Neural progenitor cell (in vitro differentiated cells): ENCODE results near the gene RPS6KB1. TPM values are rescaled to one million over a fixed set of nuclear protein-coding genes. Genes with fewer than 3 reads are reported as not detected.

ENCODE experiments used
- DNase-seq: peaks from one replicate; pipeline ENCODE4 v3.0.0-alpha.2; 2016; ENCODE audit warnings: low spot score
- H2AFZ ChIP-seq: fragments of 200-600 bp; sonication (generic); replicated peaks from 2 replicates; pipeline ENCODE4 v1.6.1; 2016; ENCODE audit warnings: antibody characterized with exemption
- H3F3A ChIP-seq: fragments of 200-600 bp; sonication (generic); 2 replicates; pipeline ENCODE4 v1.6.1; 2016; ENCODE audit warnings: antibody characterized with exemption, low read depth
- H3K27ac ChIP-seq: fragments of 200-600 bp; sonication (generic); 2 replicates; pipeline ENCODE4 v1.5.1; 2016; ENCODE audit warnings: mild to moderate bottlenecking
- H3K27me3 ChIP-seq: fragments of 200-600 bp; sonication (generic); 2 replicates; pipeline ENCODE4 v1.6.1; 2016; ENCODE audit warnings: mild to moderate bottlenecking, moderate library complexity
- H3K36me3 ChIP-seq: fragments of 200-600 bp; sonication (generic); 2 replicates; pipeline ENCODE4 v1.5.1; 2016
- H3K4me1 ChIP-seq: fragments of 200-600 bp; sonication (generic); 2 replicates; pipeline ENCODE4 v1.6.1; 2016; ENCODE audit warnings: mixed run types
- H3K4me2 ChIP-seq: fragments of 200-600 bp; sonication (generic); 2 replicates; pipeline ENCODE4 v1.6.1; 2016
- H3K4me3 ChIP-seq: fragments of 200-600 bp; sonication (generic); 2 replicates; pipeline ENCODE4 v1.5.1; 2016
- H3K79me2 ChIP-seq: fragments of 200-600 bp; sonication (generic); 2 replicates; pipeline ENCODE4 v1.6.1; 2016; ENCODE audit warnings: low read depth
- H3K9ac ChIP-seq: fragments of 200-600 bp; sonication (generic); 2 replicates; pipeline ENCODE4 v1.6.1; 2016
- H3K9me3 ChIP-seq: fragments of 200-600 bp; sonication (generic); 2 replicates; pipeline ENCODE4 v1.5.1; 2016; ENCODE audit warnings: low read depth
- H4K20me1 ChIP-seq: fragments of 200-600 bp; sonication (generic); 2 replicates; pipeline ENCODE4 v1.6.1; 2016; ENCODE audit warnings: low read depth
- H3K27ac Mint-ChIP-seq: 3 replicates; pipeline ENCODE4 v1.8.0; 2021; ENCODE audit warnings: mixed read lengths
- H3K27me3 Mint-ChIP-seq: 2 replicates; pipeline ENCODE4 v1.8.0; 2022; ENCODE audit warnings: low read depth, mild to moderate bottlenecking, inconsistent platforms, moderate library complexity, mixed read lengths; ENCODE audit not compliant: insufficient read depth
- H3K36me3 Mint-ChIP-seq: 3 replicates; pipeline ENCODE4 v1.8.0; 2021; ENCODE audit warnings: mixed read lengths
- H3K4me1 Mint-ChIP-seq: 3 replicates; pipeline ENCODE4 v1.8.0; 2021; ENCODE audit warnings: mixed read lengths
- H3K4me3 Mint-ChIP-seq: 3 replicates; pipeline ENCODE4 v1.8.0; 2021; ENCODE audit warnings: mild to moderate bottlenecking, moderate library complexity, mixed read lengths
- H3K9me3 Mint-ChIP-seq: 3 replicates; pipeline ENCODE4 v1.8.0; 2020; ENCODE audit warnings: mixed read lengths
- CTCF ChIP-seq: fragments of 200-600 bp; sonication (generic); IDR thresholded peaks from 2 replicates; pipeline ENCODE4 v1.5.1; 2017; ENCODE audit warnings: antibody characterized with exemption, mild to moderate bottlenecking
- EZH2 ChIP-seq: fragments of 200-600 bp; sonication (generic); IDR thresholded peaks from 2 replicates; pipeline ENCODE4 v1.6.1; 2017; ENCODE audit warnings: antibody characterized with exemption, mild to moderate bottlenecking, moderate library complexity
- EZH2phosphoT487 ChIP-seq: fragments of 200-600 bp; sonication (generic); IDR thresholded peaks from 2 replicates; pipeline ENCODE4 v1.6.1; 2017; ENCODE audit warnings: antibody characterized with exemption
- total RNA-seq: library from RNA; depleted of rRNA; stranded (reverse); fragments of >200 nt; gene quantifications from 2 replicates; pipeline ENCODE4 v1.2.3, GENCODE V29; 2015; ENCODE audit warnings: low replicate concordance

Gene RPS6KB1
- total RNA-seq, 1 donor from 2014 or later, result 18.7 TPM

DNA sequence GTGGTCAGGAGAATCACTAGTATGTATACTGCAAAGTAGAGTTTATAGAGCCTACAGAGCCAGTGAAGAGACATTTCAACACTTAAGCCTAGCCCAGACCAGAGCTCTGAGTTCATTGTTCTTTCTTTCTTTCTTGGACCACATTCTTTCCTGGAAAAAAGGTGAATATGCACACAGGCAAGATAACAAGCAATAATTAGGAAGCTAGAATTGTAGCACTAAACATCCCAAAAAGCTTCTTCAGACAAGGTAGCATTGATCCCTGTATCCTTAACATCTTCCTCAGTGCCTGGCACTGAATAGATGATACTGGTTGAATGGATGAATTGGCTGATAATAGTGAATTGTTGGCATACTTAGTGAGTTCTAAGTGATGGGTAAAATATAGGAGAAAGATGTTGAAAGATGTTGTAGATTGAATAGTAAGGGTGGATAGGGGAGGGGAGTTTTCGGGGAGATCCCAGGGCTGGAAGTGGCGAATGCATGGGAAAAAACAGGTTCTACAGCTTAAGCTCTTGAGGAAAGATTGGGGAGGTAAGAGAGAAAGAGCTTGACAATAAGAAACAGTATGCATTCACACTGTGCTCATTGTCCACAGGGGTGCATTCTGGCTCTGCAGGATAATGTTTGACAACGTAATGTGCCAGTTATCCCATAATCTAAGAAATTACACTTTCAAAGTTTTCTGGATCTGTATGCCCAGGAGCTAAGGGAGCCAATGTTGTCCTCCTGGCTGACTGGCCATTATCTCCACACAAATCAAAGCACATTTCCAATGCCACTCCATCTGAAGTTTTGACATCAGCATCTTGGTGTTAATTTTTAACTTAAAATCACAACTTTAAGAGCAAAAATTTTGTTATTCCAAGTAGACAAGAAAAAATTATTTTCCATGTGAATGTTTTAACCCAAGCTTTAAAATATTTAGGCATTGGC is 35.8 kb upstream of the RPS6KB1 start:
- no peak overlapping the region for H3K4me3 Mint-ChIP-seq
- Histone ChIP-seq H3K27ac (no peak overlapping the region), H3K4me2 (no peak overlapping the region)

GRCh38 chr17:59858167-59858816 is 34.6 kb upstream of the RPS6KB1 start:
- Mint-ChIP-seq H3K4me3 (no peak overlapping the region), H3K9me3 (no peaks in the 10 kb centered on the region), H3K36me3 (peaks cover 6% of the 10 kb centered on the region), H3K4me1 (peaks cover 2% of the 10 kb centered on the region), H3K27me3 (no peaks in the 10 kb centered on the region), H3K27ac (no peak overlapping the region)
- TF ChIP-seq CTCF (no peak), EZH2 (no peak), EZH2phosphoT487 (no peak)
- Histone ChIP-seq H3K27me3 (no peaks in the 10 kb centered on the region), H3K27ac (no peak overlapping the region), H3K4me3 (no peak overlapping the region), H3K4me2 (no peak overlapping the region), H3F3A (no peaks in the 10 kb centered on the region), H3K9me3 (no peaks in the 10 kb centered on the region), H3K36me3 (no peaks in the 10 kb centered on the region), H3K4me1 (no peaks in the 10 kb centered on the region), H4K20me1 (no peaks in the 10 kb centered on the region), H3K79me2 (no peaks in the 10 kb centered on the region), H2AFZ (no peak overlapping the region), H3K9ac (no peak overlapping the region)
- DNase-seq, result no peak

More for the DNA sequence above, 35.8 kb upstream of the RPS6KB1 start:
- Mint-ChIP-seq H3K27me3 (no peaks in the 10 kb centered on the region), H3K27ac (no peak overlapping the region), H3K4me1 (peaks cover 2% of the 10 kb centered on the region), H3K9me3 (no peaks in the 10 kb centered on the region), H3K36me3 (peaks cover 2% of the 10 kb centered on the region)
- H3K27me3 ChIP-seq, result no peaks in the 10 kb centered on the region
- no peak overlapping the region for H3K9ac ChIP-seq
- no peak overlapping the region for H3K4me3 ChIP-seq
- DNase-seq, result no peak
- H3K4me1 ChIP-seq, result no peaks in the 10 kb centered on the region
- H3K36me3 ChIP-seq, result no peaks in the 10 kb centered on the region
- no peak for TF ChIP-seq EZH2
- no peak for TF ChIP-seq CTCF
- TF ChIP-seq EZH2phosphoT487, result no peak
- no peaks in the 10 kb centered on the region for H3K79me2 ChIP-seq
- H3K9me3 ChIP-seq, result no peaks in the 10 kb centered on the region
- H3F3A ChIP-seq, result no peaks in the 10 kb centered on the region
- no peaks in the 10 kb centered on the region for H4K20me1 ChIP-seq
- H2AFZ ChIP-seq, result no peak overlapping the region

DNA sequence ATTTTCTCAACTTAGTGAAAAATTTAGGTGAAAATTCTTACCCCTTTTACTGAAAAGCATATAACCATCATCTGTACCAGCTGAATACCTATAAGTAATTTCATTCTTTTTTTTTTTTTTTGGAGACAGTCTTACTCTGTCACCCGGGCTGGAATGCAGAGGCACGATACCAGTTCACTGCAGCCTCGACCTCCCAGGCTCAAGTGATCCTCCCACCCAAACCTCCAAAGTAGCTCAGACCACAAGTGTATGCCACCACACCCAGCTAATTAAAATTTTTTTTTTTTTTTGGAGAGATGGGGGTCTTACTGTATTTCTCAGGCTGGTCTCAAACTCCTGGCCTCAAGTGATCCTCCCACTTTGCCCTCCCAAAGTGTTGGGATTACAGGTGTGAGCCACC is 34.0 kb upstream of the RPS6KB1 start:
- Mint-ChIP-seq H3K27me3 (no peaks in the 10 kb centered on the region), H3K9me3 (no peaks in the 10 kb centered on the region), H3K27ac (no peak overlapping the region), H3K4me3 (no peak overlapping the region), H3K4me1 (no peaks in the 10 kb centered on the region), H3K36me3 (peaks cover 10% of the 10 kb centered on the region)
- Histone ChIP-seq H4K20me1 (no peaks in the 10 kb centered on the region), H3K27me3 (no peaks in the 10 kb centered on the region), H3K4me3 (no peak overlapping the region), H3K9me3 (no peaks in the 10 kb centered on the region), H3K79me2 (no peaks in the 10 kb centered on the region), H3K9ac (no peak overlapping the region), H2AFZ (no peak overlapping the region), H3K27ac (no peak overlapping the region), H3K4me2 (no peak overlapping the region), H3K4me1 (no peaks in the 10 kb centered on the region), H3F3A (no peaks in the 10 kb centered on the region), H3K36me3 (no peaks in the 10 kb centered on the region)
- TF ChIP-seq CTCF (no peak), EZH2phosphoT487 (no peak), EZH2 (no peak)
- DNase-seq, result no peak
